ENCODE results near the gene RAB1B.

Gene RAB1B

GRCh38 chr11:66268244-66268951 lies at the start of gene RAB1B:
Gene RAB1B (plus strand): TSS chr11:66268639. CDS start chr11:66268680, 41 bp downstream.
- DNase-seq, result peak; percentile 93 to 100 (median 99)

- DNase-seq, result no peak
Measured at GRCh38 chr11:66218846-66219620, 49.4 kb upstream of the RAB1B start.

DNA sequence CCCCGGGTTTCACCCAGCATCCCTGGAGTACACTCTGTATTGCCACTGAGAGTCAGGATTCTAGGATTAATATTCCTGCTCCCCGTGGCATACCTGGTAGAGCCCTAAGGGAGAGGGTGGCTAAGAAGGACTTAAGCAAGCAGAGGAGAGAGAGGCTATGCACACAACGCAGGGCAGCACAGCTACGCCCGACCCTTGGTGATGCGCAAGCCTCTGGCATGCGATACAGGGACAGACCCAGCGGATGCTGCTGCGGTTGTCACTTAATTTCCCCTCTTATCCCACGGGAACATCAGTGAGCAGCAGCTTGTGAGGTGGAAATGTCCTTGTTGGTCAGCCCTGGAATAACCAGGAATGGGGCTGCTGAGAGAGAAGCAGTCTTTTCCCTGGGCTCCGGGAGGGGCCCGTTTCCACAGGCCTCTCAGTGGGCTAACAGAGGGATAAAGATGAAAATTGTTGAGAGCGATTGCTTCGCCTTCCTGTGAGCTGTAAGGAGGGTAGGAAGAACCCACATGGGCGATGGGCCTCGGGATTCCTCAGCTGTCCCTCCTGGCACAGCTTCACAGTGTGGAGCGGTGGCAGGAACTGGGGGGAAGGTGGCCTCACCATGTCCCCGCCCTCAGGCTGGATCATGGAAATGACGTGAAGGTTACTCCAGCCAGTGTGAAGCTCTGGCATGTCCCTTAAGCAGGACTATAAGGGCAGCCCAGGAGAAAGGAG lies 48.4 kb upstream of the RAB1B start:
- DNase-seq, result no peak

- DNase-seq, result no peak
Measured at GRCh38 chr11:66220566-66220935, 47.9 kb upstream of the RAB1B start.

DNA sequence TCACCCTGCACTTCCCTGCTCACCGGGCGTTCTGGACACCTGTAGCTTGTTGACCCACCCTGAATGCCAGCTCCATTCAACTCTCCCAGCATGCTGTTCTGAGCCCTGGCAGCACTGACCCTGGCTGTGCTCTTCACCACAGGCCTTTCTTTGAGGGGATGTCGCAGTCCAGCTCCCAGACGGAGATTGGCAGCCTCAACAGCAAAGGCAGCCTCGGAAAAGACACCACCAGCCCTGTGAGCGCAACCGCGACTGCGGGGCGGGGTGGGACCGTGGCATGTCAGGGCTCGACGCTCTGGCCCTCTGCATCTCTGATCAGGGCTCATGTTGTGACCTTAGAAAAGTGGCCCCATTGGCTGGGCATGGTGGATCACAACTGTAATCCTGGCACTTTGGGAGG lies 47.4 kb upstream of the RAB1B start:
- DNase-seq, result no peak

DNA sequence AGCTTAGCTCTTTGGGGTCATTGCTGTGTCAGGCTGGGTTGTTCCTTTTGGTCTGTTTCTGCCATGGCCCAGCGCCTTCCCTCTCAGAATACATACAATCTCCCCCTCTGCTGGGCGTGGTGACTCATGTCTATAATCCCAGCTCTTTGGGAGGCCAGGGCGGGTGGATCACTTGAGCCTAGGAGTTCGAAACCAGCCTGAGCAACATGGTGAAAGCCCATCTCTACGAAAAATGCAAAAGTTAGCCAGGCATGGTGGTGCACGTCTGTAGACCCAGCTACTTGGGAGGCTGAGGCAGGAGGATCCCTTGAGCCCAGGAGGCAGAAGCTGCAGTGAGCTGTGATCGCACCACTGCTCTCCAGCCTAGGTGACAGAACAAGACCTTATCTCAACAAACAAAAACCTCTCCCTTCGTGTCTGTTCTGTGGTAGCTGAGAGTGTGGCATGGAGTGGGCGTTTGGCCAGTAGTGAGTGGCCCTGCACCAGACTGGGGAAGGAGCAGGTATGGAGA lies 46.7 kb upstream of the RAB1B start:
- DNase-seq, result no peak

DNA sequence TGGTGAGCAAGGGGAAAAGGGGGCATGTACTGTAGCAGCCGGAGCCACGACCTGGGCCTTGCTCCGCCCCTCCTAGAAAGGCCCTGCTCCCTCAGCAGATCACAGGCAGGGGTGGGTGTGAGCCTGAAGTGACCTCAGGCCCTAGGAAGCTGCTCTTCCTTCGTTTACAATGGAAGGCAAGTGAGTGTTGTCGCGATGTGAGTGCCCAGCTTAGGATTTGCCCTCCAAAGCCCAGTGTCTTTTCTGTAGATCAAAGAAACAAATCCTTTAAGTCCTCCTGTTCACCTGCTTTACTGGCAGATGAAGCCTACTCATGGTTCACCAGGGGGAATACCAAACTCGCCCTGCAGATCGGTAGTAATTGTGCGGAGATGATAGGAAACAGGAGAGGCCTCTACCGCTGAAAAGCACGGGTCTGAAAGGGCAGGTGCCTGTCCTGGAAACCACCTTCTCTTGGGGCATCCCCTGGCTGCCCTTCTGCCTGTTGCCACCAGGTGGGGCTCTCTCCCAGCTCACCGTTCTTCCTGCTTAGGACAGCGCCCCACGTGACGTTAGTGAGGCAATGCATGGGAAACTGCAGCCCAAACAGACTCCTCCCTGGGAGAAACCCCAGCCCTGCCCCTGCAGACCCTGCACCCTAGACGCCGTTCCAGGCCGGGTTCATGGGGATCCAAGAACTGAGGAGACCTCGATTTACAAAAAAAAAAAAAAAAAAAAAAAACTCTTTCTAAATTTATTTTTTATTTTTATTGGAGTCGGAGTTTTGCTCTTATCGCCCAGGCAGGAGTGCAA lies 45.9 kb upstream of the RAB1B start:
- DNase-seq, result peak in 13 of 14 donors; percentile 9 to 89 (median 69)

DNA sequence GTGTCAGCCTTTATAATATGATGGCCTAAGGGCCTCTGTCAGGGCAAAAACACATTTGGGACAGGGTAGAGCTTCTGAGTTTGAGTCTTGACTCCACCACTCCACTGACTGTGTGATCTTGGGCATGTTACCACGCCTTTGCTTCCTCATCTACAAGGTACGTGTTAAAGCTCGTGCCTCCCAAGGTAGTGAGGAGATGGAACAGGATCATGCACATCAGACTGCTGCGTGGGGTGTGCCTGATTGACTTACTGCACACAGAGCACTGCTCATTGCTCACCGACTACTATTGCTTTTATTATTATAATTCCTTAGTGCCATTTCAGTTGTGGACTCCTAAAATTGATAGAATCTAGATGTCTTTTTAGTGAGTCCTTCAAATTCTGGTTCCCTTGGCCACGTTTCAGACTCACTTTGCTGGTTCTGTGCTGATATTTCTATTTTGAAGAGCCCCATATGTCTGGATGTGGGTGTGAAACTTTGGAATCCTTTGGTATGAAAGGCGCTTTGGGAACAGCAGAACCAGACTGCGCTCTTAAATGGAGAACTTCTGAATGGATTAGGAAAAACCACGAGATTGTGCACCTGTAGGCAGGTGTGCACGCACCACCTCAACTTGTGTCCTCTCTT lies 44.1 kb upstream of the RAB1B start:
- no peak for DNase-seq

DNA sequence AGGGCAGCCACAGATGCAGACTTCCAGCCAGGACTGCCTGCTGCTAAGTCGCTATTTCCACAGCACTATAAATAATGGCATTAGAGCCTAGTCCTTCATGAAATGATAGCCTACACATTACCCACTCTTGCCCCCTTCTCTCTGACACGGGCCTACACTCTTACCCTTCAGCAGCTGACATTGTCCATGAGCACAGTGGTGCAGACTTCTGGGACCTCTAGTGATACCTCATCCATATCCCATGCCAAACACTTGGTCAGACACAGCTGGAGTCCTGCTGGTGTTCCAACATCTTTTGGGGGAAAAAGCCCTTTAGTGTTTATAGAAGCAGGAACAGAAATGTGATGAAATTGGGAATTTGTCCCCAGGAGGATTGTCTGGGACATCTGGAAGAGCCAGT lies 43.4 kb upstream of the RAB1B start:
- DNase-seq, result no peak

- DNase-seq, result peak in 1 of 14 donors; percentile 77
Measured at GRCh38 chr11:66226101-66226500, 42.3 kb upstream of the RAB1B start.

DNA sequence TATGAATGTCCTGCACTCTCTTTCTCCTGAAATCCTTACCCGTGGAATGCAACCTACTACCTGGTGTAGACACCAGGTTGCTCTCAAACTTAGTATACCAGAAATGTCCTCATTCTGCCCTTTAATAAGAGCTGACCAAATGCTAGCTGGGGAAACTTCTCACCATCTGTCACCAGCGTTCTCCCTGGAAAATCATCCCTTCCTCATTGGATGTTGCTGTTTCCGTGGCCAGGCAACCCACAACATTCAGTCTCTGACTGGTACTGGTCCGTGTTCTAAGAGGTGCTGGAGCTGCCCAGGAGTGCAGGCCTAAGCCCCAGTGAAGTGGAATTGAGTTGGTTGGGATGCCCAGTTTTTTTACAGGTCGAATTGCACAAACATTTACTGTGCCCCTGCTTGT lies 40.7 kb upstream of the RAB1B start:
- peak in 1 of 14 donors; percentile 81 for DNase-seq

DNA sequence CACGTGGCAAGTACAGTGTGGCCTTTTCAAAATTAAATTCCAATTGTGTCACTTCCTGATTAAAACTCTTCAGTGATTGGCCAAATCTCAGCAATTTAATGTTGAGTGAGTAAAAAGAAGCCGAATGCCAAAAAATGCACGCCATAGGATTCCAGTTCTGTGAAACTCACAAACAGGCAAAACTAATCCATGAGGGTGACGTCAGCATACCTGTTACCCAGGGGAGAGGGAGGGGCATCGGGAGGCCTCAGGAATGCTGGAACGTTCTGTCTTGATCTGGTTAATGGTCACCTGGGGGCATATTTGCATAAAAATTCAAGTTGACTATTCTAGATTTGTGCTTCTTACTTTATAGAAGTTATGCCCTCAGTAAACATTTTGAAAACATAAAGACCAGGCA lies 39.9 kb upstream of the RAB1B start:
- no peak for DNase-seq

- DNase-seq, result peak in 1 of 14 donors; percentile 81
Measured at GRCh38 chr11:66230156-66230555, 38.3 kb upstream of the RAB1B start.

DNA sequence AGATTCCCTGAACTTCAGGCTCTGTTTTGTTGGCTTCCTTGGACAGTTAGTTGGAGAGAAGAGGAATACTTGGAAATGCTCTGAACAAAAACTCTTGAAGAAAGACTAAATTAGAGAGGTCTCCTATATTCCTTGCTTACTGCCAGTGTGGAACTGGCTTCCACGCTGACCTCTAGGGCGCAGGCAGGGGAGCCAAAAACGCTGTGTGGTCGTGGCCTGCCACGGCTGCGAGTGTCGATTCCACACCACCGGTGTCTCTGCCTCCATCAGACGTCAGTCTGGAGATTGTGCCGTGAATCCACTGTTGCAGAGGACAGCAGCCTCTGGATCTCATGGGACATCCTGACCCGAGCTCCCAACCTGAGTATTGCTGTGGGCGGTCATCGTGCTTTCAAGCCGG lies 37.5 kb upstream of the RAB1B start:
- DNase-seq, result no peak

DNA sequence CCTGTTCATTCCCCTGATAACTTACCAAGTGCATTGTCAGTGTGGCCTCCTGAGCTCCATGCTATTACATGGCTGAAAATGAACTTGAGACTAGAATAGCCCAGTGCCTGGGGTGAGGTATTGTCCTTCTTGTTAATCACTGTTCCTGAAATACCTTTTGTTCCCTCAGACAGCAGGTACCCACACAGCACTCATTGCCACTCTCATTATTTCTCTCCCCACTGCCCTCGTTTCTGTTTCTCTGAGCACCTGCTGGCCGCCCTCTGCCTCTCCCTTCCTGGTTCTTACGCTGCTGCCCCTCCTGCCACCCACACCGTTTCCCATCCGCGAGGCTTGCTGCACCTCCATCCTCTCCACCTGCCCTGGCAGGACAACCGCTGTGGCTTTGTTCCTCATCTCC lies 36.9 kb upstream of the RAB1B start:
- peak in 1 of 14 donors; percentile 85 for DNase-seq

DNA sequence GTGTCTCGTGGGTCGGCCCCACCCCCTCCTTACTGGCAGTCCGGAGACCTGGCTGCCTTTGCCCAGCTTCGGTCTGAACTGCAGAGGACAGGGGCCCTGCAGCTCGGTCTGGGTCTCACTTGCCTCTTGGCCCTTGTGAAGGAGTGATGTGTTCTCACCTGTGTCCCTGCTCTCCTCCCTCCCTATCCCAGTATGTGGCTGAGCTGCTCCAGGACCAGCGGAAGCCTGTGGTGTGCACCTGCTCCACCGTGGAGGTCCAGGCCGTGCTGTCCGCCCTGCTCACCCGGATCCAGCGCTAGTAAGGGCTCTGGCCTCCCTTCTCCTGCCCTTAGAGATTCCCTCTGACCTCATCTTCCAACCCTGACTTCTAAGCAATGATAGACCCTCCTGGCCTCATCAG lies 35.7 kb upstream of the RAB1B start:
- peak in 1 of 14 donors; percentile 58 for DNase-seq

DNA sequence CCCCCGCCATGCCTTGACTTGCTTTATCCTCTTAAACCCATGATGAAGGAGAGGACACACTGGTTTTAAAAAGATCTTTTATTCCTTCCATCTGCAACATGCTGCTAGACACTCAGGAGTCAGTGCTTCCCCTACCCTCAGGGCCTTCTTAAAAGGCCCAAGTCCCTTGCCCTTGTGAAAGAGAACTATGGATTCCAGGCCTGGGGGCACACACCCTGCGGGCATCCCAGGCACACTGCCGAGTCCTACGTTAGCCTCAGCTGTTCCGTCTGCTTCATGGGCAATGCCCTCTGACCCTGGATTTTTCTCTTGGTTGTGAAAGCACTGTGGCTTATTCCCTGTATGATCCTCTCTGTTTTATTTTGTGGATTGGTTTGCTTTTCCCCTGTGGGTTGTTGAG lies 35.1 kb upstream of the RAB1B start:
- no peak for DNase-seq

DNA sequence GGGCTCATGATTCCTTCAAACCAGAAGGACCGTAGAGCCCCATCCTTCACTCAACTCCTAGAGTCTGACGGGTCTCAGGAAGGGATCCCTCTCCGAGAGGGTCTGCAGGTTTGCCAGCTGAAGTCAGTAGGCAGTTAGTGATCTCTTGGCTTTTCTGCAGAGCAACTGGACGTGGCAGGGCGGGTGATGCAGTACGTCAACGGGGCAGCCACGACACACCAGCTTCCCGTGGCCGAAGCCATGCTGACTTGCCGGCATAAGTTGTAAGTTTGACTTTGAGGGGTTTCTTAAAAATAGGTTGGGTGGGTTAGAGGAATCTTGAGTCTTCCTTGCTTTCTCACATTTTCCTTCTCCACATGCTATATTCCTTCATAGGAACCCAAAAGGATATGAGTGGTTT lies 33.3 kb upstream of the RAB1B start:
- no peak for DNase-seq

DNA sequence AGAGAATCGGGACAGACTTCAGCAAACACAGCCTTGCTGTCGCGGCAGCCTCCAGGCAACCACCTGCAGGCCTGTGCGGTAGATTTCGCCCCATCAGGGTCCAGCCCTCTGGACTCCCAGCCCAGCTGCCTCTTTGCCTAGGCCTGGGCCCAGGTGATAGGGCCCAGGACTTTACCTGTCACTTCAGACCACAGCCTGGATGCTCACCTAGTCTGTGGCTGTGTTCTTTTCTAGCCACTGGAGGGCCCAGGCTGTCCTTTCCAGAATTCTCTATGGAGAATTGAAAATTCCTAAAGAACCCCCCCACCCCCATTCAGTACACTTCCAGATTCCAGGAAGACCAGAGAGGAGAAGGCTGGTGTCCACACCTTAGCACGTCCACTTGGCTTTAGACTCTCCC lies 30.6 kb upstream of the RAB1B start:
- DNase-seq, result no peak

DNA sequence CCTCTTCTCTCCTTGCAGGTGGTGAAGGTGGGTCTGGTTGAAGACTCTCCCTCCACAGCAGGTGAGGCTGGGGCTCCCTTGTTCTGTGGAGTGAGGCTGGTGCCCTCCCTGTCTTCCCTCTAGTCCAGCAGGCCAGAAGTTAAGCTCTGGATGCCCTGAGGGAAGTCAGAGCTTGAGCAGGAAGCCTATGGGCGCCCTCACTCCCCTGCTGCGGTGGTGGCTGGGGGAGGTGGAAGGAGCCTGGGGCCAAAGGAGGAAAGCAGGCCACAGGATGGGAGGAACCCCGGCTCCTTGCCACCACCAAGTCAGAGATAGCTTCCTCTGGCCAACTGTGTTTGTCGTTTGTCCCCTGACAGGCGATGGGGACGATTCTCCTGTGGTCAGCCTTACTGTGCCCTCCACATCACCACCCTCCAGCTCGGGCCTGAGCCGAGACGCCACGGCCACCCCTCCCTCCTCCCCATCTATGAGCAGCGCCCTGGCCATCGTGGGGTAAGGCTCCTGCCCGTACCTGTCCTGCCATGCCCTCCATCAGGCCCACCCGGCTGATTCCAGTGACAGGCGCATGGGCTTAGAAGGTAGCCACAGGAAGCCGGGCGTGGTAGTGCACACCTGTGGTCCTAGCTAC lies 29.5 kb upstream of the RAB1B start:
- DNase-seq, result no peak

- DNase-seq, result no peak
Measured at GRCh38 chr11:66239511-66239910, 28.9 kb upstream of the RAB1B start.
